Mammary epithelial cell (primary cell): ENCODE results near the gene DGKG.

Experiments used
- CTCF ChIP-seq, 2 donors: IDR thresholded peaks in 1 of 2; conservative IDR thresholded peaks in 1 of 2; 2 replicates each; pipeline ENCODE4 v1.5.1; 2011 to 2012; ENCODE audit warnings: inconsistent platforms in 2 of 2, low read length in 2 of 2, mild to moderate bottlenecking in 2 of 2, control low read depth in 1 of 2, low read depth in 1 of 2; ENCODE audit not compliant: insufficient read depth in 1 of 2; ENCODE audit errors: extremely low read depth in 1 of 2
- EZH2 ChIP-seq: IDR thresholded peaks from 2 replicates; pipeline ENCODE4 v1.6.1; 2012; ENCODE audit warnings: low read length, inconsistent platforms, borderline replicate concordance

GRCh38 chr3:186254676-186255650 is 107.1 kb downstream of the DGKG start:
- TF ChIP-seq CTCF (conservative IDR thresholded peaks at IDR 0.05 in 1 of 2, IDR thresholded peaks at IDR 0.05 in 1 of 2; ENCODE audit: extremely low read depth in 1 of 2, insufficient read depth in 1 of 2, low read depth in 1 of 2, low read length in 2 of 2) (no peak), EZH2 (no peak)
